Measurements from ENCODE around the gene BCAS4. TPM values are rescaled to one million over a fixed set of nuclear protein-coding genes. Genes with fewer than 3 reads are reported as not detected.

Gene BCAS4
- total RNA-seq, 4 donors from 2014 or later, result 0.30 to 0.84 (median 0.51) TPM

DNA sequence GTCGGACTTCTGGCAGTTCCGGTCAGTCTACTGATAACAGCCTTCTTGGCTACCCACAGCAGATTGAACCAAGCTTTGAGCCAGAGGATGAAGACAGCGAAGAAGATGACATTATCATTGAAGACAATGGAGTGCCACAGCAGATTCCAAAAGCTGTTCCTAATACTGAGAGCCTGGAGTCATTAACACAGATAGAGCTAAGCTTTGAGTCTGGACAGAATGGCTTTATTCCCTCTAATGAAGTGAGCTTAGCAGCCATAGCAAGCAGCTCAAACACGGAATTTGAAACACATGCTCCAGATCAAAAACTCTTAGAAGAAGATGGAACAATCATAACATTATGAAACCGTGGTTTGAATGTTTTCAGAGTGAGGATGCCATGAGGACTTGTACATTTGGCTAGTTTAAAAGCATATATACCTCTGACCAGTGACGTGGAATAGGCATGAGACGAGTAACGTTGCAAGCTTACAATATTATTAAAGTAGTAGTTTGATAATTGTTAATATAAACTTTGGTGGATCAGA lies 44.7 kb upstream of the BCAS4 start:
- Histone ChIP-seq H3K27ac (no peak overlapping the region), H3K4me1 (peaks cover 0 to 36% (median 13%) of the 10 kb centered on the region in 4 donors), H3K4me3 (no peak overlapping the region), H3K27me3 (no peaks in the 10 kb centered on the region), H3K9me3 (no peaks in the 10 kb centered on the region), H3K36me3 (peaks cover 0 to 5% (median 0%) of the 10 kb centered on the region in 3 donors)
- no peak for DNase-seq (ENCODE audit: low spot score in 2 of 2)
- no peak for TF ChIP-seq EP300 (IDR thresholded peaks at IDR 0.05)
- TF ChIP-seq, protein P1, sequence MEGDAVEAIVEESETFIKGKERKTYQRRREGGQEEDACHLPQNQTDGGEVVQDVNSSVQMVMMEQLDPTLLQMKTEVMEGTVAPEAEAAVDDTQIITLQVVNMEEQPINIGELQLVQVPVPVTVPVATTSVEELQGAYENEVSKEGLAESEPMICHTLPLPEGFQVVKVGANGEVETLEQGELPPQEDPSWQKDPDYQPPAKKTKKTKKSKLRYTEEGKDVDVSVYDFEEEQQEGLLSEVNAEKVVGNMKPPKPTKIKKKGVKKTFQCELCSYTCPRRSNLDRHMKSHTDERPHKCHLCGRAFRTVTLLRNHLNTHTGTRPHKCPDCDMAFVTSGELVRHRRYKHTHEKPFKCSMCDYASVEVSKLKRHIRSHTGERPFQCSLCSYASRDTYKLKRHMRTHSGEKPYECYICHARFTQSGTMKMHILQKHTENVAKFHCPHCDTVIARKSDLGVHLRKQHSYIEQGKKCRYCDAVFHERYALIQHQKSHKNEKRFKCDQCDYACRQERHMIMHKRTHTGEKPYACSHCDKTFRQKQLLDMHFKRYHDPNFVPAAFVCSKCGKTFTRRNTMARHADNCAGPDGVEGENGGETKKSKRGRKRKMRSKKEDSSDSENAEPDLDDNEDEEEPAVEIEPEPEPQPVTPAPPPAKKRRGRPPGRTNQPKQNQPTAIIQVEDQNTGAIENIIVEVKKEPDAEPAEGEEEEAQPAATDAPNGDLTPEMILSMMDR (IDR thresholded peaks at IDR 0.05), result no peak
- 73 to 77% methylated on average over 8 of the region's 8 CpGs for WGBS, 2 donors

DNA sequence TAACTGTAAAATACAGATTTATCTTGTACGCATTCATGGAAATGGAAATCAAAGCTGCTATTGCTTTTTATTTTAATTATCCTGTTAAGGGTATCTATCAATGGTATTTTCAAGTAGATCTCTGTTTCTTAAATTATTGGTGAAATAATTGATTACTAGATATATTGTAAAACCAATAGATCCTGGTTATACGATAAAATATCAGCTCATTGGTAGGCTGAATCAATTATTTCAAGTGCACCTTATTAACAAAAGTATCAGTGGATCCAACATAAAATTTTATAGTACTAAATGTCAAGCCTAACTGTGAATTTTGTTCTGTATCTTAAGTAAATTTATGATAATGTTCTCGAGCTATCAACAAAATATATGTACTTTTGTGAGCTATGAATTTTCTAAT lies 41.7 kb upstream of the BCAS4 start:
- DNase-seq (ENCODE audit: low spot score in 2 of 2), result no peak
- peaks cover 0 to 7% (median under 1%) of the 10 kb centered on the region in 4 donors for H3K4me1 ChIP-seq
- no peak overlapping the region for H3K4me3 ChIP-seq
- no peaks in the 10 kb centered on the region for H3K27me3 ChIP-seq
- TF ChIP-seq, protein P1 (IDR thresholded peaks at IDR 0.05), result no peak
- peaks cover 0 to 5% (median 0%) of the 10 kb centered on the region in 3 donors for H3K36me3 ChIP-seq
- H3K27ac ChIP-seq, result no peak overlapping the region
- no peaks in the 10 kb centered on the region for H3K9me3 ChIP-seq
- whole genome bisulfite sequencing, 2 donors, result 96 to 97% methylated on average over 3 of the region's 3 CpGs

DNA sequence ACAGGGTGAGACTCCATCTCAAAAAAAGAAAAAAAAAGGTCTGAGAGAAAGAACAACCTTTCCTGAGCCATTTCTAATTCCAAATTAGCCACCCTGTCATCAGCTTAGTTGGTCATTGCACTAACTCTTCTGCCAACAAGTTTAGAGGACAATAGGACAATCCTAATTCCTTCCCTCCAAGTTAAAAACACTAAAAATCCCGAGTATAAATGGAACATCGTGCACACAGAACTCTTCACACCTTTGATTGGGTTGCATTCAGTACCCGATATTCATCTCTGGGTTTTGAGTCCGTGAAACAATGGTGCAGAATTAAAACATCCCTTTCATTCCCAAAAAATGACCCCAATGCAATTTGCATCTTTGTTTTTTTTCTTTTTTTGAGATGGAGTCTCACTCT lies 40.4 kb upstream of the BCAS4 start:
- no peaks in the 10 kb centered on the region for H3K9me3 ChIP-seq
- no peak for DNase-seq (ENCODE audit: low spot score in 2 of 2)
- peaks cover 0 to 5% (median 0%) of the 10 kb centered on the region in 3 donors for H3K36me3 ChIP-seq
- H3K4me3 ChIP-seq, result no peak overlapping the region
- H3K27me3 ChIP-seq, result no peaks in the 10 kb centered on the region
- no peak for TF ChIP-seq EP300 (IDR thresholded peaks at IDR 0.05)
- TF ChIP-seq, protein P1 (IDR thresholded peaks at IDR 0.05), result no peak
- no peak for TF ChIP-seq POLR2A (IDR thresholded peaks at IDR 0.05)
- H3K27ac ChIP-seq, result no peak overlapping the region
- no peaks in the 10 kb centered on the region for H3K4me1 ChIP-seq
- WGBS, 2 donors, result 91 to 93% methylated on average over 4 of the region's 4 CpGs

DNA sequence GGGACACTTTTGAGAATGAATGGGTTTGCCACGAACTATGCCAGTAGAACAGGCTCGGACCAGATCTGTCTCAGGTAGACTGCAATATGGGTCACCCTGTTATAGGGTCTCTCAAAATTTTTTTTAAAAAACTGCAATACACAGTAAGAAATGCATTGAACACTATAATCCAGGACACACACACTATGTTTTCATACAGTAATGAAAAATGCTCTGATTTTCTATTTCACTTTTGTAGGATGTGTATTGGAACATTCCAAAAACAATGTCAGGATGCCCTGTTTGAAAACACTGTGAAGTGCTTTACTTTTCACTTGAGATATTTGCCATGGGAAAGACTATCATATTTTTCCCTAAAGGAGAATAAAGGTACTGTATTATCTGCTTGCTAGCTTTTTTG lies 38.4 kb upstream of the BCAS4 start:
- 80 to 87% methylated on average over 2 of the region's 2 CpGs for whole genome bisulfite sequencing, 2 donors
- Histone ChIP-seq H3K4me1 (no peaks in the 10 kb centered on the region), H3K9me3 (no peaks in the 10 kb centered on the region), H3K4me3 (no peak overlapping the region), H3K36me3 (no peaks in the 10 kb centered on the region), H3K27ac (no peak overlapping the region), H3K27me3 (no peaks in the 10 kb centered on the region)
- no peak for DNase-seq (ENCODE audit: low spot score in 2 of 2)
- no peak for TF ChIP-seq POLR2A (IDR thresholded peaks at IDR 0.05)
- no peak for TF ChIP-seq EP300 (IDR thresholded peaks at IDR 0.05)
- TF ChIP-seq, protein P1 (IDR thresholded peaks at IDR 0.05), result no peak

DNA sequence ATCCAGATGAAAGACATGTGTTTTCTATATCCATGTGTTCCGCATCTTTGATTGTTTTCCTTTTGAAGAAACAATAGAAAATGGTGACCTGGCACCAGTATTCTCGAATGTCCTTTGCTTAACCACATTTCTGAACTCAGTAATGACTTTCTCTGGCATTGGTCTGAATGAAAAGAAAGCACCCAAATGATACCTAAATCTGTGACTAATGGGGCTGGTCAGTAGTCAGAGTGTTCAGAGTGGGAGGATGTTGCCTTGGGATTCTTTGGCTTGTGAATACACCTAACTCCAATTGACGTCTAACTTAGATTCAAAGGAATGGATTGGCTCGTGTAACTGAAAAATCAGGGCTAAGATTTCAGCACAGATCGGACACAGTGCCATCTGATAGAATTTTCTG lies 36.4 kb upstream of the BCAS4 start:
- Histone ChIP-seq H3K9me3 (no peaks in the 10 kb centered on the region), H3K4me1 (no peaks in the 10 kb centered on the region), H3K4me3 (no peak overlapping the region), H3K27ac (no peak overlapping the region), H3K36me3 (no peaks in the 10 kb centered on the region), H3K27me3 (no peaks in the 10 kb centered on the region)
- TF ChIP-seq POLR2A (IDR thresholded peaks at IDR 0.05), result no peak
- no peak for TF ChIP-seq EP300 (IDR thresholded peaks at IDR 0.05)
- TF ChIP-seq, protein P1 (IDR thresholded peaks at IDR 0.05), result no peak
- 72 to 75% methylated on average over 5 of the region's 5 CpGs for WGBS, 2 donors
- DNase-seq (ENCODE audit: low spot score in 2 of 2), result no peak

All from tibial nerve (tissue), 4 donors.